NT2/D1 (cell line): ENCODE measurements around the gene ATP2A2.

Experiments used
- DNase-seq: peaks from one replicate; pipeline ENCODE4 v3.0.0-alpha.2; 2011; ENCODE audit warnings: low read depth, low spot score
- H3K27me3 ChIP-seq: 2 replicates; pipeline ENCODE4 v1.6.0; 2011; ENCODE audit warnings: mild to moderate bottlenecking; ENCODE audit not compliant: insufficient read length, insufficient read depth
- H3K36me3 ChIP-seq: 2 replicates; pipeline ENCODE4 v1.6.1; 2011; ENCODE audit warnings: mild to moderate bottlenecking, low read length, mixed read lengths; ENCODE audit not compliant: insufficient read depth, insufficient read length
- H3K4me1 ChIP-seq: 2 replicates; pipeline ENCODE4 v1.5.1; 2011; ENCODE audit not compliant: insufficient read depth, insufficient read length
- H3K4me3 ChIP-seq: 2 replicates; pipeline ENCODE4 v1.5.1; 2011; ENCODE audit warnings: low read depth; ENCODE audit not compliant: insufficient read length
- H3K9ac ChIP-seq: 2 replicates; pipeline ENCODE4 v1.6.0; 2011; ENCODE audit warnings: low read depth; ENCODE audit not compliant: insufficient read length
- H3K9me3 ChIP-seq: 2 replicates; pipeline ENCODE4 v1.5.1; 2011; ENCODE audit warnings: mild to moderate bottlenecking, low read length; ENCODE audit not compliant: insufficient read depth
- SUZ12 ChIP-seq: IDR thresholded peaks from 2 replicates; pipeline ENCODE4 v1.6.1; 2011; ENCODE audit not compliant: insufficient read length, insufficient read depth; ENCODE audit errors: extremely low read depth
- YY1 ChIP-seq: IDR thresholded peaks from 2 replicates; pipeline ENCODE4 v1.6.1; 2011; ENCODE audit not compliant: insufficient read length, insufficient read depth
- ZNF274 ChIP-seq: IDR thresholded peaks from 2 replicates; pipeline ENCODE4 v1.6.1; 2011; ENCODE audit warnings: mild to moderate bottlenecking, low read depth, low read length

ATP2A2 gene

DNA sequence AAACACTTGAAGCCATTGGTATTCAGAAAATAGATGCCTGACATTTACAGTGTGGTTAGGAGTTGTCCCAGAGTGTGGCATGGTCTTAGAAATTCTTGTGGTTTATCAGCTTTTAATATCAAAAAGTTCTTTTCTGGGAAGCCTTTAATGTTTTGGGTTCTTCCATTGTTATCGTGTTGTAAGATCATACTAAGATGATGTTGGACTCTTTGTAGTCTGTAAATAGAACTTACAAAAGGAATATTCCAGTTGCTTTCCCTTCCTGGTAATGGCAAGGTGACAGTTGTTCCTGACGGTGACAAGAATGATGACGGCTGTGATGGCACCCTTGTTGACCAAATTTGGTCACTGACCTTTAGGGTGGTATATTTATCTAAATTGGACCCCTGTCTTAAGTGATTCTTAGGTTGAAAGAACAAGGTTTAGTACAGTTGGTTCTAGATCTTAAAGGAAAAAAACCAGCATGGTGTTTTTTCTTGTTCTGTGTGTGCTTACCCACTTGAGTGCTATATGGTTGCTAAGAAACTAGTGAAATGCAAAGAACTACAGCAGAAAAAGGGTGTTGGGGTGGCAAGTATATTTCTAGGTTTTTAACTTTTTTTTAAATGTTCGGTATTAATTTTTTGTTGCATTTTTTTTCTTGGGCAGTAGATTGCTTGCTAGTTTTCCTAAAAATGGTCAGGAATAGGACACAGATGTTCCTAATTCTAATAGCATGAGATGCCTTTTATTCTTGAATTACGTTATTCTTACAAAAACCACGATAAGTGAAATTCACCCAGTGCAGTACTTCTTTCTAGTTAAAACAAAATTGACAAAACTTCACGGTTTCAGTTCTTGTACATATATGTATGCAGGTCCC lies 2.1 kb downstream of the ATP2A2 start:
- TF ChIP-seq YY1, result no peak
- no peak for TF ChIP-seq ZNF274

DNA sequence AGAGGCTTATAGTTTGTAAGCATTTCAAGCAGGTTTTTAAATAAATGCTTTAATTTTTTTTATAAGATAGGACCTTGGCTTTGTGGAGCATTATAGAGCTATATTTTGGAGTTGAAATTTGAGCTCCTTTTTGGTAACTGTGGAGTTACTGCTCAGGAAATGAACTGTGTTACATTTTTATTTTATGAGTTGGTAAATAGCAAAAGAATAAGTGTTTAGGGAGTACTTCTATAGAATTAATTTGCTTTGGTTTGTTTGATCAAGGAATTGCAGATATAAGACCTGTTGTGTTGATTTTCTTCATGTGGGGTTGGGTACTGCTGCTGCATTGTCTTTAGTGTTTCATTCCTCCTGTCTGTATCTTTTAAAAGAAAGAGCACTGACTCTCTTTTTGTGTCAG lies 3.5 kb downstream of the ATP2A2 start:
- Histone ChIP-seq H3K4me3 (no peak overlapping the region), H3K36me3 (peaks cover 69% of the 10 kb centered on the region), H3K4me1 (peaks cover 2% of the 10 kb centered on the region), H3K27me3 (no peaks in the 10 kb centered on the region), H3K9me3 (no peaks in the 10 kb centered on the region), H3K9ac (no peak overlapping the region)
- DNase-seq, result no peak
- TF ChIP-seq SUZ12 (no peak), YY1 (no peak), ZNF274 (no peak)

More for the DNA sequence above, 2.1 kb downstream of the ATP2A2 start:
- peak overlapping the region; percentile 99 for H3K9ac ChIP-seq
- peak overlapping the region; percentile 82 for H3K4me3 ChIP-seq
- no peaks in the 10 kb centered on the region for H3K27me3 ChIP-seq
- no peak for DNase-seq
- H3K36me3 ChIP-seq, result peaks cover 55% of the 10 kb centered on the region
- H3K9me3 ChIP-seq, result no peaks in the 10 kb centered on the region
- peaks cover 2% of the 10 kb centered on the region for H3K4me1 ChIP-seq

GRCh38 chr12:110286623-110287022 lies 5.6 kb downstream of the ATP2A2 start:
- no peak overlapping the region for H3K9ac ChIP-seq
- H3K27me3 ChIP-seq, result no peaks in the 10 kb centered on the region
- TF ChIP-seq SUZ12, result no peak
- TF ChIP-seq ZNF274, result no peak
- no peak for TF ChIP-seq YY1
- DNase-seq, result no peak
- peaks cover 88% of the 10 kb centered on the region for H3K36me3 ChIP-seq
- no peak overlapping the region for H3K4me3 ChIP-seq
- peaks cover 2% of the 10 kb centered on the region for H3K4me1 ChIP-seq
- no peaks in the 10 kb centered on the region for H3K9me3 ChIP-seq

DNA sequence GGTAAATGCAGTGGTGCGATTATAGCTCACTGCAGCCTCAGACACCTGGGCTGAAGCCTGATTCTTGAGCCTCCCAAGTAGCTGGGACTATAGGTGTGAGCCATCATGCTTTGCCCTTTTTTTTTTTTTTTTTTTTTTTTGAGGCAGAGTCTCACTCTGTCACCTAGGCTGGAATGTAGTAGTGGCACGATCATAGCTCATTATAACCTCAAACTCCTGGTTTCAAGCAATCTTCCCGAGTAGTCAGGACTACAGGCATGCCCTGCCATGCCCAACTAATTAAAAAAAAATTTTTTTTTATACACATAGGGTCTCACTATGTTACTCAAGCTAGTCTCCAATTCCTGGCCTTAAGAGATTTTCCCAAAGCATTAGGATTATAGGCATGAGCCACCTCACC lies 6.9 kb downstream of the ATP2A2 start:
- Histone ChIP-seq H3K36me3 (peaks cover 95% of the 10 kb centered on the region), H3K9ac (no peak overlapping the region), H3K4me3 (no peak overlapping the region), H3K9me3 (no peaks in the 10 kb centered on the region), H3K4me1 (peaks cover 2% of the 10 kb centered on the region), H3K27me3 (no peaks in the 10 kb centered on the region)
- no peak for DNase-seq
- no peak for TF ChIP-seq YY1
- TF ChIP-seq ZNF274, result no peak
- no peak for TF ChIP-seq SUZ12

GRCh38 chr12:110289044-110289710 lies 8.1 kb downstream of the ATP2A2 start:
- TF ChIP-seq ZNF274 (no peak), SUZ12 (no peak), YY1 (no peak)
- Histone ChIP-seq H3K36me3 (peaks cover 94% of the 10 kb centered on the region), H3K4me3 (no peak overlapping the region), H3K4me1 (no peaks in the 10 kb centered on the region), H3K27me3 (no peaks in the 10 kb centered on the region), H3K9me3 (no peaks in the 10 kb centered on the region), H3K9ac (no peak overlapping the region)
- DNase-seq, result no peak

GRCh38 chr12:110289711-110290078 lies 8.6 kb downstream of the ATP2A2 start:
- TF ChIP-seq SUZ12 (no peak), ZNF274 (no peak), YY1 (no peak)
- no peak overlapping the region for H3K9ac ChIP-seq
- H3K9me3 ChIP-seq, result no peaks in the 10 kb centered on the region
- peaks cover 94% of the 10 kb centered on the region for H3K36me3 ChIP-seq
- H3K4me3 ChIP-seq, result no peak overlapping the region
- DNase-seq, result no peak
- H3K4me1 ChIP-seq, result no peaks in the 10 kb centered on the region
- H3K27me3 ChIP-seq, result no peaks in the 10 kb centered on the region

GRCh38 chr12:110301065-110301806 lies 20.2 kb downstream of the ATP2A2 start:
- H3K4me3 ChIP-seq, result no peak overlapping the region
- peaks cover 86% of the 10 kb centered on the region for H3K36me3 ChIP-seq

More at GRCh38 chr12:110301065-110301806, 20.2 kb downstream of the ATP2A2 start:
- Histone ChIP-seq H3K27me3 (no peaks in the 10 kb centered on the region), H3K4me1 (no peaks in the 10 kb centered on the region), H3K9ac (no peak overlapping the region), H3K9me3 (no peaks in the 10 kb centered on the region)
- no peak for TF ChIP-seq SUZ12
- TF ChIP-seq ZNF274, result no peak
- no peak for TF ChIP-seq YY1
- DNase-seq, result no peak
